Esophagus muscularis mucosa (tissue), 3 donors: ENCODE data around the gene NDST1.

Source experiments
- POLR2A ChIP-seq: fragments of 450-650 bp; IDR thresholded peaks from one replicate; pipeline ENCODE4 v1.6.1; 2017; ENCODE audit warnings: antibody characterized with exemption, moderate library complexity, mild to moderate bottlenecking, low read depth
- TF ChIP-seq, protein P1 (sequence below), 3 experiments: fragments of 200-600 bp in 2 of 3; fragments of 450-650 bp in 1 of 3; sonication (generic) in 2 of 3; IDR thresholded peaks; one replicate each; pipeline ENCODE4 v1.5.1; 2017 to 2019; ENCODE audit warnings: antibody characterized with exemption in 3 of 3, mild to moderate bottlenecking in 2 of 3, moderate library complexity in 1 of 3

DNA sequence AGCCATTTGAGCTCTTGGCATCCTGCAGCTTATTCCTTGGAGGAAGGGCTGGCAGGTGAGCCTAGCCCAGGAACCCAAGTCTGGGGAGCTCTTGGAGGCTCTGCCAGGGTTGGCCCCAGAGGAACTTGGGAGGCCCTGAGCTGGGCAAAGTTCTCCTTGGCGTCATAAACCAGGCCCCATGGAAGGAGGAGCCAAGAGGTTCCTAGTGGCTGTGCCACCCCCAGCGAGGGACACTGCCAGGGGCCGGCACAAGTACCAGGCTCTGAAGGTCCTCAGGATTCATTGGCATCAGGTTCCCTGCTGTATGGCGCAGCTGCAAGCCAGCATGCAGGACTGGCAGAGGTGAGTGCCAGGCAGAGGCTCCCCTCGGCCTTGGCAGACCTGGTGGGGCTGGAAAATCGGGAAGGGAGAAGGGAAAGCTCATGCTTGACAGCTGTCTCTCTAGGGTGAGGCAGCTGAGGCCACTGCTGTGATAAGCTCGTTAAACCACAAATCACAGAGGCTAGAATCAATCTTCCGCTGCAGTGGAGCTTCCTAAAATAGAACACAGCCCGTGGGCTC lies 77.9 kb downstream of the NDST1 start:
- TF ChIP-seq, protein P1, sequence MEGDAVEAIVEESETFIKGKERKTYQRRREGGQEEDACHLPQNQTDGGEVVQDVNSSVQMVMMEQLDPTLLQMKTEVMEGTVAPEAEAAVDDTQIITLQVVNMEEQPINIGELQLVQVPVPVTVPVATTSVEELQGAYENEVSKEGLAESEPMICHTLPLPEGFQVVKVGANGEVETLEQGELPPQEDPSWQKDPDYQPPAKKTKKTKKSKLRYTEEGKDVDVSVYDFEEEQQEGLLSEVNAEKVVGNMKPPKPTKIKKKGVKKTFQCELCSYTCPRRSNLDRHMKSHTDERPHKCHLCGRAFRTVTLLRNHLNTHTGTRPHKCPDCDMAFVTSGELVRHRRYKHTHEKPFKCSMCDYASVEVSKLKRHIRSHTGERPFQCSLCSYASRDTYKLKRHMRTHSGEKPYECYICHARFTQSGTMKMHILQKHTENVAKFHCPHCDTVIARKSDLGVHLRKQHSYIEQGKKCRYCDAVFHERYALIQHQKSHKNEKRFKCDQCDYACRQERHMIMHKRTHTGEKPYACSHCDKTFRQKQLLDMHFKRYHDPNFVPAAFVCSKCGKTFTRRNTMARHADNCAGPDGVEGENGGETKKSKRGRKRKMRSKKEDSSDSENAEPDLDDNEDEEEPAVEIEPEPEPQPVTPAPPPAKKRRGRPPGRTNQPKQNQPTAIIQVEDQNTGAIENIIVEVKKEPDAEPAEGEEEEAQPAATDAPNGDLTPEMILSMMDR (IDR thresholded peaks at IDR 0.05), result no peak
- no peak for TF ChIP-seq POLR2A
